ENCODE data around the gene INPP5D. TPM values are rescaled to one million over a fixed set of nuclear protein-coding genes. Genes with fewer than 3 reads are reported as not detected.

INPP5D gene
- total RNA-seq = 23.4 TPM

GRCh38 chr2:233059797-233060500 is at the start of gene INPP5D:
Gene INPP5D (plus strand): TSS chr2:233060342. CDS start chr2:233060479, 137 bp downstream.

GRCh38 chr2:233013027-233013461 is 47.1 kb upstream of the INPP5D start, which contains the start of gene NGEF:
Gene NGEF (minus strand): TSS chr2:233013256. CDS start chr2:232974890, 38,366 bp downstream.

GRCh38 chr2:233032551-233033320 is 27.4 kb upstream of the INPP5D start, which contains the start of gene NEU2:
Gene NEU2 (plus strand): TSS chr2:233032672. CDS start chr2:233032672, 0 bp downstream.

GRCh38 chr2:233251306-233252116 is 191.4 kb downstream of the INPP5D start, which contains the start of gene ATG16L1:
Gene ATG16L1 (plus strand): TSS chr2:233251673. CDS start chr2:233251828, 155 bp downstream.

Small RNA genes within 50 kb of the gene (small RNA-seq; reads per million reads assigned to genes)
- not detected for gene RN7SL32P (ENCODE audit: low replicate concordance)

Other genes starting within 250 kb of the INPP5D start
- 0.93 TPM for gene SNORC, start 190.1 kb upstream of the INPP5D start, total RNA-seq
- 1.7 TPM for gene NGEF, start 47.1 kb upstream of the INPP5D start, total RNA-seq
- not detected for gene NEU2, start 27.7 kb upstream of the INPP5D start, total RNA-seq
- 38.8 TPM for gene ATG16L1, start 191.3 kb downstream of the INPP5D start, total RNA-seq
- not detected for gene SAG, start 247.5 kb downstream of the INPP5D start, total RNA-seq

Data from metanephros (tissue), 2 donors.